Measurements from ENCODE around the gene SENP1. TPM values are rescaled to one million over a fixed set of nuclear protein-coding genes. Genes with fewer than 3 reads are reported as not detected.

SENP1 gene
- total RNA-seq (2021) (20.9 and 23.0 TPM in 2 replicates), Bru-seq, nascent RNA (percentile 80 among the genes with signal in this experiment), BruChase-seq, experiment 1, labeled RNA remaining after a 2-hour chase (percentile 74 among the genes with signal in this experiment), BruChase-seq, experiment 2, labeled RNA remaining after a 6-hour chase (percentile 79 among the genes with signal in this experiment)
- long read RNA-seq, full-length matches to known transcripts = 3 of 18 reads
- long read RNA-seq, partial matches to known transcripts = 3 of 18 reads
- long read RNA-seq, other reads (novel, unspliced or antisense) = 12 of 18 reads

DNA sequence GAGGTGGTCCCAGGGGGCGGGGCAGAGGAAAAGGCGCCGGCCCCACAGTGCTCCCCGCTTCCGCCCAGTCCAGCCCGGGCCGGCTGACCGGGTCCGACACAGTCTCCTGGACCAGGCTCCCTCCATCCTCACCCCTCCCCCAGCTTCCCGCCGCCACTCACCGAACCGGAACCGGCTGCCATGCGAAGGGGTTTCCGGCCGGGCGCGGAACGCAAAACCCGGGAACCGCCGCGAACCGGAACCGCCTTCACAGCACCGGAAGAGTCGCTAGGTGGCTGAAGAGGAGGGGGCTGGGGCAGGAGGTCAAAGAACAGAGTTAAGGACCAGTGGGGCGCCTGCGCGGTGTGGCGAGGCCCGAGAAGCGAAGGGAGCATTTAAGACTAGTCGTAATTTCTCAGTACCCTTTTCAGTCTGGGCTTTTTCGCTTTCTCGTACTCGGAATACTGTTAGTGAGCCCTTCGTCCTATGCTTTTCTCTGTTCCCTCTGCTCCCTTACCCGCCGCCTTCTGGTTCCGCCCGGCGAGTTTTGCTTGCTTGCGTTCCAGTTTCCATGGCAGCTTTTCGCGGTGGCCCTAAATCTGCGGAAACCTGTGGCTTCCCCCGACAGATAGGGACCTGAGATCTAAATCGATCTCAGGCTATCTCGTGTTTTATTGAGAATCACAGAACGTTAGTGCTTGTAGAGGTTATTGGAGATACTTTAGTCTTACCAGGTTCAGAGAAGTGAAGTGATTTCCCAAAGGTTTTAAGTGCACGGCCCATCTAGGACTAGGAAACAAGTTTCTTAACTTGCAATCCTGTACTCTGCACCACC lies at the start of gene SENP1:
Gene SENP1, minus strand, starts transcription at position 213 of the 814 bp plus-strand sequence. CDS start 4,607 bp downstream, outside the sequence.
- no TSS peak for BruUV-seq (replicated peaks)
- peak within 1 kb of the TSS; percentile 96 for H2AFZ ChIP-seq
- peaks cover 29% of the 10 kb centered on the region for H3K4me1 ChIP-seq (replicated peaks; ENCODE audit: insufficient read depth)
- H4K20me1 ChIP-seq (ENCODE audit: insufficient read depth) = no peaks in the 10 kb centered on the region
- H3K9me2 ChIP-seq (ENCODE audit: insufficient read depth) = no peaks in the 10 kb centered on the region
- intact Hi-C loops (cut with micrococcal nuclease; ENCODE audit: unreplicated experiment) = loop anchor here (5.0 kb wide), 2 partner anchors 51 to 204 kb away; partner anchors contain the start of genes ASB8 and VDR
- H3K4me3 ChIP-seq = peak within 1 kb of the TSS; percentile 76
- H3K27me3 ChIP-seq (ENCODE audit: insufficient read depth, low read depth) = no peaks in the 10 kb centered on the region
- H3K27ac ChIP-seq = peak within 1 kb of the TSS; percentile 80
- CTCF ChIA-PET = interaction anchor here (1.1 kb wide), 1 partner anchor 143 kb away, joined by 4 read pairs; the partner anchor contains the start of gene TMEM106C
- POLR2A ChIA-PET (ENCODE audit: unreplicated experiment) = interaction anchor here (0.5 to 0.8 kb wide), 3 partner anchors 10 to 683 kb away, joined by 4 to 6 read pairs (median 4); no protein-coding TSS in a partner anchor
- H3K4me2 ChIP-seq = peak within 1 kb of the TSS; percentile 91
- H3K9me3 ChIP-seq (ENCODE audit: insufficient read depth, low read depth) = no peaks in the 10 kb centered on the region
- peaks cover 20% of the 10 kb centered on the region; the same call in 1 of the 2 replicates for H3F3A ChIP-seq (ENCODE audit: insufficient read depth, low read depth)
- peaks cover 40% of the 10 kb centered on the region for H3K79me2 ChIP-seq (ENCODE audit: low read depth)
- H3K36me3 ChIP-seq (ENCODE audit: low read depth) = no peaks in the 10 kb centered on the region; the same call in 1 of the 2 replicates
- DNase-seq = peak; percentile 61 to 84
- no peak for TF ChIP-seq EZH2 (IDR thresholded peaks at IDR 0.05; ENCODE audit: low read depth)
- TF ChIP-seq, protein P1, sequence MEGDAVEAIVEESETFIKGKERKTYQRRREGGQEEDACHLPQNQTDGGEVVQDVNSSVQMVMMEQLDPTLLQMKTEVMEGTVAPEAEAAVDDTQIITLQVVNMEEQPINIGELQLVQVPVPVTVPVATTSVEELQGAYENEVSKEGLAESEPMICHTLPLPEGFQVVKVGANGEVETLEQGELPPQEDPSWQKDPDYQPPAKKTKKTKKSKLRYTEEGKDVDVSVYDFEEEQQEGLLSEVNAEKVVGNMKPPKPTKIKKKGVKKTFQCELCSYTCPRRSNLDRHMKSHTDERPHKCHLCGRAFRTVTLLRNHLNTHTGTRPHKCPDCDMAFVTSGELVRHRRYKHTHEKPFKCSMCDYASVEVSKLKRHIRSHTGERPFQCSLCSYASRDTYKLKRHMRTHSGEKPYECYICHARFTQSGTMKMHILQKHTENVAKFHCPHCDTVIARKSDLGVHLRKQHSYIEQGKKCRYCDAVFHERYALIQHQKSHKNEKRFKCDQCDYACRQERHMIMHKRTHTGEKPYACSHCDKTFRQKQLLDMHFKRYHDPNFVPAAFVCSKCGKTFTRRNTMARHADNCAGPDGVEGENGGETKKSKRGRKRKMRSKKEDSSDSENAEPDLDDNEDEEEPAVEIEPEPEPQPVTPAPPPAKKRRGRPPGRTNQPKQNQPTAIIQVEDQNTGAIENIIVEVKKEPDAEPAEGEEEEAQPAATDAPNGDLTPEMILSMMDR (conservative IDR thresholded peaks at IDR 0.05) = no peak; the same call in 1 of the 2 replicates

DNA sequence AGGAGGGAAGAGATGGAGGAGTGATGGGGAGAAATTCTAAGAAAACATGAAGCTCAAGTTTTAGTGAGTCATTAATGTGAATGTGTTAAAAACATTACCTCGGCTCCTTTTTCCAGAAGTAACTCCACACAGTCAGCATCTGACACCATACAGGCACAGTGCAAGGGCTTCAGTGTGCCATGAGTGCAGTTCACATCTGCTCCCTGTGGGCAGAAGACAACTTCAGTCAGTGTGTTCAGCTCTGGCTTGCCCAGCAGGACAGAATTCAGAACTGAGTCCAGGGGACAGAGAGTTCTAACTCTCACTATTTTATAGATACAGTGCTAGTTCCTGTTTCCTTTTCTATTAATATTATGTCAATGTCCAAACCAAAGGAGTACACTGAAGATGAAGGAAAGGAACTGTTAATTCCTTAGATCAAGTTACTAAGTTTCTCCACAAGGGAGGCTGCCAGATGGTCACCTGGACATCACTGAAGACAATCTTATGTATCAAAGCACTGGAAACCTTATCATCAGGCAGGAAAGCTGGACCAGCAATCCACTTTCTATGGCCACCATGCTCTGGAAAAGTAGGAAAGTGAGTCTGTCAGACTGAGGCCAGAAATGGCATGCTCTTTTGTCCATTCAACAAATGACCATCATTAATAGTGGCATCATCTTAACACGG lies 45.4 kb upstream of the SENP1 start:
- intact Hi-C loops (cut with micrococcal nuclease; ENCODE audit: unreplicated experiment) = no loop called here
- no peak overlapping the region for H2AFZ ChIP-seq
- H3K9me3 ChIP-seq (ENCODE audit: insufficient read depth, low read depth) = no peaks in the 10 kb centered on the region
- no peak overlapping the region for H3K27ac ChIP-seq
- no peak for DNase-seq
- no peak overlapping the region for H3K4me2 ChIP-seq
- ChIA-PET POLR2A (ENCODE audit: unreplicated experiment) (no interaction called here), CTCF (no interaction called here)
- 0 out of 2 replicates have a peak, but pooled peaks cover 2% of the 10 kb centered on the region for H3F3A ChIP-seq (ENCODE audit: insufficient read depth, low read depth)
- no peaks in the 10 kb centered on the region for H4K20me1 ChIP-seq (ENCODE audit: insufficient read depth)
- H3K36me3 ChIP-seq (ENCODE audit: low read depth) = peaks cover 11% of the 10 kb centered on the region; the same call in 1 of the 2 replicates
- H3K4me1 ChIP-seq (replicated peaks; ENCODE audit: insufficient read depth) = no peaks in the 10 kb centered on the region
- TF ChIP-seq, protein P1 (conservative IDR thresholded peaks at IDR 0.05) = no peak
- TF ChIP-seq EZH2 (IDR thresholded peaks at IDR 0.05; ENCODE audit: low read depth) = no peak
- no peaks in the 10 kb centered on the region for H3K9me2 ChIP-seq (ENCODE audit: insufficient read depth)
- BruUV-seq (replicated peaks) = no TSS peak
- peaks cover 11% of the 10 kb centered on the region; the same call in 1 of the 2 replicates for H3K79me2 ChIP-seq (ENCODE audit: low read depth)
- H3K4me3 ChIP-seq = no peak overlapping the region
- H3K27me3 ChIP-seq (ENCODE audit: insufficient read depth, low read depth) = no peaks in the 10 kb centered on the region

DNA sequence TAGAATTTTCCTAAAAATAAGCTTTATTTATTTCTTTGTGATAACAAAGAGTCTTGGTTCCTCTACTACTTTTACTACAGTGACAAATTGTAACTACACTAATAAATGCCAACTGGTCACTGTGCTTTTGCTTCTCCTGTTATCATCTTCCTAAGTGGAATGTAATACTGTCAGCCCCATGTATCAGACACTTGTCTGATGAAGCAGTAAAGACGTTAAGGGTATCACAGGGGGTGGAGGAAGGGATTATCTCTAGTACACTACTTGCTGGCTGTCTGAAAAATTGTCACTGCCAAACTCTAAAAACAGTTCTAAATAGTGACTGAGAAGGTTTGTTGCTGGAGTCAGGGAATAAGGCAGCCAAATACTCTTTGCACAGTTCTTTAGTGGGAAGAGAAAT lies 40.1 kb upstream of the SENP1 start:
- H3K9me3 ChIP-seq (ENCODE audit: insufficient read depth, low read depth) = no peaks in the 10 kb centered on the region
- no peak for DNase-seq
- H4K20me1 ChIP-seq (ENCODE audit: insufficient read depth) = no peaks in the 10 kb centered on the region
- no peak overlapping the region for H2AFZ ChIP-seq
- H3K79me2 ChIP-seq (ENCODE audit: low read depth) = no peaks in the 10 kb centered on the region
- H3K4me2 ChIP-seq = no peak overlapping the region
- H3K27me3 ChIP-seq (ENCODE audit: insufficient read depth, low read depth) = no peaks in the 10 kb centered on the region
- H3F3A ChIP-seq (ENCODE audit: insufficient read depth, low read depth) = 0 out of 2 replicates have a peak, but pooled peaks cover 5% of the 10 kb centered on the region
- CTCF ChIA-PET = no interaction called here
- no peaks in the 10 kb centered on the region for H3K9me2 ChIP-seq (ENCODE audit: insufficient read depth)
- H3K27ac ChIP-seq = no peak overlapping the region
- H3K4me1 ChIP-seq (replicated peaks; ENCODE audit: insufficient read depth) = no peaks in the 10 kb centered on the region
- H3K4me3 ChIP-seq = no peak overlapping the region
- no TSS peak for BruUV-seq (replicated peaks)
- no peak for TF ChIP-seq EZH2 (IDR thresholded peaks at IDR 0.05; ENCODE audit: low read depth)
- TF ChIP-seq, protein P1 (conservative IDR thresholded peaks at IDR 0.05) = no peak
- intact Hi-C loops (cut with micrococcal nuclease; ENCODE audit: unreplicated experiment) = no loop called here
- H3K36me3 ChIP-seq (ENCODE audit: low read depth) = 0 out of 2 replicates have a peak, but pooled peaks cover 11% of the 10 kb centered on the region
- POLR2A ChIA-PET (ENCODE audit: unreplicated experiment) = interaction anchor here (0.9 kb wide), 1 partner anchor 1040 kb away, joined by 8 read pairs; no protein-coding TSS in a partner anchor
